ENCODE measurements around the gene SPATA6. TPM values are rescaled to one million over a fixed set of nuclear protein-coding genes. Genes with fewer than 3 reads are reported as not detected.

The SPATA6 gene
- total RNA-seq, 4 donors from 2014 or later: 0.85 to 7.0 (median 3.2) TPM

DNA sequence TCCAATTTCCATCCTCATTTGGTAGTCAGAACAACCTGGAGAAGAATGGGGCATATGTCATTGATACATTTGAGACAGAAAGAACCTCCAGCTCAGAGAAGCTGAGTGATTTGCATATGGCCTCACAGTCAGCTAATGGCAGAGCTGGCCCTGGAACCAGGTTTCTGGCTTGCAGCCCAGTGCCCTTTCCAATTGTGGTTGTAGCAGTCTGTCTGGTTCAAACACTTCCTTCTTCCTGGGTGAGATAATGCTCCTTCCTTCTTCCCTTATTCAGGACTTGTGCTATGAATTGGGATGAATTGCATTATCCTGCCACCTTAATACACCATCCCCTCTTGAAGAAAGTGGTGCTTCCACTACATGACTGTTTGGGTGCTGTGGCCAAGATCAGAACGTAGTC is 225.3 kb downstream of the SPATA6 start:
- in situ Hi-C loops (cut with MboI; ENCODE audit: low sequenced_read_pairs in 4 of 4): no loop called here

More for the DNA sequence above, 225.3 kb downstream of the SPATA6 start:
- TF ChIP-seq, protein P1, sequence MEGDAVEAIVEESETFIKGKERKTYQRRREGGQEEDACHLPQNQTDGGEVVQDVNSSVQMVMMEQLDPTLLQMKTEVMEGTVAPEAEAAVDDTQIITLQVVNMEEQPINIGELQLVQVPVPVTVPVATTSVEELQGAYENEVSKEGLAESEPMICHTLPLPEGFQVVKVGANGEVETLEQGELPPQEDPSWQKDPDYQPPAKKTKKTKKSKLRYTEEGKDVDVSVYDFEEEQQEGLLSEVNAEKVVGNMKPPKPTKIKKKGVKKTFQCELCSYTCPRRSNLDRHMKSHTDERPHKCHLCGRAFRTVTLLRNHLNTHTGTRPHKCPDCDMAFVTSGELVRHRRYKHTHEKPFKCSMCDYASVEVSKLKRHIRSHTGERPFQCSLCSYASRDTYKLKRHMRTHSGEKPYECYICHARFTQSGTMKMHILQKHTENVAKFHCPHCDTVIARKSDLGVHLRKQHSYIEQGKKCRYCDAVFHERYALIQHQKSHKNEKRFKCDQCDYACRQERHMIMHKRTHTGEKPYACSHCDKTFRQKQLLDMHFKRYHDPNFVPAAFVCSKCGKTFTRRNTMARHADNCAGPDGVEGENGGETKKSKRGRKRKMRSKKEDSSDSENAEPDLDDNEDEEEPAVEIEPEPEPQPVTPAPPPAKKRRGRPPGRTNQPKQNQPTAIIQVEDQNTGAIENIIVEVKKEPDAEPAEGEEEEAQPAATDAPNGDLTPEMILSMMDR (IDR thresholded peaks at IDR 0.05 in 4 of 5, conservative IDR thresholded peaks at IDR 0.05 in 1 of 5): no peak
- no peak for TF ChIP-seq POLR2A (IDR thresholded peaks at IDR 0.05)
- H3K9me3 ChIP-seq: no peaks in the 10 kb centered on the region
- intact Hi-C loops (cut with DNase I; ENCODE audit: low total_unique reads): no loop called here
- no peak for ATAC-seq
- no peaks in the 10 kb centered on the region for H3K27me3 ChIP-seq
- H3K4me3 ChIP-seq: no peak overlapping the region
- no peaks in the 10 kb centered on the region for H3K36me3 ChIP-seq
- DNase-seq: peak in 1 of 2 donors; percentile 29
- H3K27ac ChIP-seq: no peak overlapping the region
- no peaks in the 10 kb centered on the region for H3K4me1 ChIP-seq

Other genes starting within 250 kb of the SPATA6 start
- gene SLC5A9, start 249.5 kb downstream of the SPATA6 start, total RNA-seq: not detected